ENCODE results near the gene SCYGR1. TPM values are rescaled to one million over a fixed set of nuclear protein-coding genes. Genes with fewer than 3 reads are reported as not detected.
"Not testable (repeated sequence)": the region's sequence is repeated elsewhere in the genome, so short reads cannot be mapped to it uniquely, and the experiment has no call there.

SCYGR1 gene, protein sequence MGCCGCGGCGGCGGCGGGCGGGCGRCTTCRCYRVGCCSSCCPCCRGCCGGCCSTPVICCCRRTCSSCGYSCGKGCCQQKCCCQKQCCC
- polyA plus RNA-seq, result not detected

DNA sequence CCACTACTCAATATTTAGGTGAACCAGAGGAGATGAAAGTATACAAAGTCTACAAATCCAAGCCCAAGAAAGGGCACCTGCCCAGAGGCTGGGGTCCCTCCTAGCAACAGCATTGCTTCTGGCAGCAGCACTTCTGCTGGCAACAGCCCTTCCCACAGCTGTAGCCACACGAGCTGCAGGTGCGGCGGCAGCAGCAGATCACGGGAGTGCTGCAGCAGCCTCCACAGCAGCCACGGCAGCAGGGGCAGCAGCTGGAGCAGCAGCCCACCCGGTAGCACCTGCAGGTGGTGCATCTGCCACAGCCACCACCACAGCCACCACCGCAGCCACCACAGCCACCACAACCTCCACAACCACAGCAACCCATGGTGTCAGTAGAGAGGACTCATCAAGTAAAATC is at the start of gene SCYGR1:
TSS of gene SCYGR1 (minus strand) at position 367 of the 400 bp plus-strand sequence. CDS start at position 367, 0 bp downstream.
- H3K27me3 Mint-ChIP-seq, H3K36me3 Mint-ChIP-seq, H3K9me3 Mint-ChIP-seq: not testable (repeated sequence)
- peaks cover 16 to 21% (median 19%) of the 10 kb centered on the region in 3 donors for H3K4me1 Mint-ChIP-seq
- peak within 1 kb of the TSS in 2 of 4 donors; percentile 24 to 66 for H3K4me3 Mint-ChIP-seq
- peak within 1 kb of the TSS; percentile 79 to 95 (median 84) for H3K27ac Mint-ChIP-seq

DNA sequence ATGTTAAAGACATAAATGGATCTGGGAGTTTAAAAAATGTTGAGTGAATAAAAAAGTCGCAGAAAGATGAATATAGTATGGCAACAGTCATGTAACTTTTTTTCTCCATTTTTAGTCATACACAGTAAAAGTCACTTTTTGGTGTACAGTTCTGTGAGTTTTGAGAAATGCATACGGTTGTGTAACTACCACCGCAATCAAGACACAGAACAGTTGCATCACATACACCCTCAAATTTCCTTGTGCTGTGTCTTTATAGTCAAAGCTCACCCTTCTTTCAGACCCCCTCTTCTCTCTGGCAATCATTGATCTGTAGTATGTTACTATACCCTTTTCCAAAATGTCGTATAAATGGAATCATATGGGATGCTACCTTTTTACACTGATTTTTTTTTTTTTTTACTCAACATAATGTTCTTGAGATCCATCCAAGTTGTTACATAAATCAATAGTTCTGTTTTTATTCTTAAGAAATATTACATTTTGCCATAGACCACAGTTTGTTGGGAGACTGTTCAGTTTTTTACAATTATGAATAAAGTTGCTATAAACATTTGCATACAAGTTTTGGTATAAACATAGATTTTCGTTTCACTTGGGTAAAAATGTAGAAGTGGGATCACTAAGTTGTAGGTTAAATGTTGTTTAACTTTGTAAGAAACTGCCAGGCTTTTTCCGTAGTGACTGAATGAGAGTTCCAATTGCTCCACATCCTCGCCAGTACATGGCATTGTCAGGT is 48.9 kb upstream of the SCYGR1 start:
- Mint-ChIP-seq H3K4me1 (no peaks in the 10 kb centered on the region), H3K9me3 (peaks cover 0 to 11% (median 10%) of the 10 kb centered on the region in 3 donors), H3K36me3 (peaks cover 5% of the 10 kb centered on the region), H3K4me3 (no peak overlapping the region), H3K27me3 (no peaks in the 10 kb centered on the region), H3K27ac (no peak overlapping the region)

DNA sequence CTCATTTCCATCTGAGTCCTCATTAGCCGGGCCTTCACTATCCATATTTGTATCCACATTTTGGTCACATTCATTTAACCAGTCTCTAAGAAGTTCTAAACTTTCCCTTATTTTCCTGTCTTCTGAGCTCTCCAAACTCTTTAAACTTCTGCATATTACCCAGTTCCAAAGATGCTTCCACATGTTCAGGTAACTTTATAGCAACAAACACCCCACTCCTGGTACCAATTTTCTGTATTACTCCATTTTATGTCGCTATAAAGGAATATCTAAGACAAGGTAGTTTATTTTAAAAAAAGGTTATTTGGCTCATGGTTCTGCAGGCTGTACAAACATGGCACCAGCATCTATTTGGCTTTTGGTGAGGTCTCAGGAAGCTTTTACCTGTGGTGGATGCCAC is 45.4 kb upstream of the SCYGR1 start:
- H3K4me3 Mint-ChIP-seq, result peak overlapping the region in 1 of 4 donors; percentile 57
- H3K36me3 Mint-ChIP-seq, result peaks cover 5% of the 10 kb centered on the region
- H3K4me1 Mint-ChIP-seq, result no peaks in the 10 kb centered on the region
- H3K27ac Mint-ChIP-seq, result no peak overlapping the region
- peaks cover 3% of the 10 kb centered on the region for H3K27me3 Mint-ChIP-seq
- peaks cover 0 to 11% (median 10%) of the 10 kb centered on the region in 3 donors for H3K9me3 Mint-ChIP-seq

DNA sequence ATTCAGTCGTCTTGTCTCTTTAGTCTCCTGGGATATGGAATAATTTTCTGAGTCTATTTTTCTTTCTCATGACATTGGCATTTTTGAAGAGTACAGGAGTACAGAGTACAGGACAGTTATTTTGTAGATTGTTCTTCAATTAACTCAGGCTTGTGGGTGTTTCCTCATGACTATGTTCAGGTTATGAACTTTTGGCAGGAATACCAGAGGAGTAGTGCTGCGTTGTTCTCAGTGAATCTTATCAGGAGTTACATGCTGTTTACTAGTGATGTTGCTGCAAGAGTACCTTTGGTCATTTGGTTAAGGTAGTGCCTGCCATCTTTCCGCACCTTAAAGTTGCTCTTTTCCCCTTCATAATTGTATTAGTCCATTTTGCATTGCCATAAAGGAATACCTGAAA is 42.9 kb upstream of the SCYGR1 start:
- Mint-ChIP-seq H3K4me1 (no peaks in the 10 kb centered on the region), H3K27ac (peak overlapping the region in 1 of 3 donors; percentile 39), H3K27me3 (peaks cover 3% of the 10 kb centered on the region), H3K4me3 (no peak overlapping the region), H3K36me3 (peaks cover 5% of the 10 kb centered on the region), H3K9me3 (peaks cover 0 to 11% (median 10%) of the 10 kb centered on the region in 3 donors)

DNA sequence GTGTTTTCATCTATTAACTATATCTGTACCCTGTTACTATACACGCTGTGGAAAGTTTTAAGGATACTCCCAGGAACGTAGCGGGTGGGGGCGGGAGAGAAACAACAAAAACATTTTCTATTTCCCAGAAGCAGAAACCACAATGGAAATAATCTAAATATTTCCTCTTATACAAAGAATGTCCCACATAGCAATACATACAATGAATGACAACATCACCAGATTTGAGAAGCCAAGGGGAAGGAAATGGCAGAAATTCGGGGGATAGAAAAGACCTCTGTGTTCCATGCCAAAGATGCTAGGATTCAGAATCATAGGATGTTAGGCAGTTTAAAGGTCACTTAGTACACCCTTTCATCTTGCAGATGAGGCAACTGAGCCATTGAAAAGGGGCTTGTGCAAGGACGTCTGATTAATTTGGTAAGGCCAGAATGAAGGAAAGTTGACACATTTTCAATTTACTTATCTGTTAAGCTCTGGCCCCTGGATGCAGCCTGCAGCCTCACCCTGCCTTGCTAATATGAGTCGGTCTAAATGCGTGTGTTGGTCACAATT is 41.1 kb upstream of the SCYGR1 start:
- peaks cover 0 to 11% (median 7%) of the 10 kb centered on the region in 3 donors for H3K9me3 Mint-ChIP-seq
- peaks cover 3% of the 10 kb centered on the region for H3K27me3 Mint-ChIP-seq
- H3K36me3 Mint-ChIP-seq, result peaks cover 5% of the 10 kb centered on the region
- no peaks in the 10 kb centered on the region for H3K4me1 Mint-ChIP-seq
- no peak overlapping the region for H3K27ac Mint-ChIP-seq
- no peak overlapping the region for H3K4me3 Mint-ChIP-seq

DNA sequence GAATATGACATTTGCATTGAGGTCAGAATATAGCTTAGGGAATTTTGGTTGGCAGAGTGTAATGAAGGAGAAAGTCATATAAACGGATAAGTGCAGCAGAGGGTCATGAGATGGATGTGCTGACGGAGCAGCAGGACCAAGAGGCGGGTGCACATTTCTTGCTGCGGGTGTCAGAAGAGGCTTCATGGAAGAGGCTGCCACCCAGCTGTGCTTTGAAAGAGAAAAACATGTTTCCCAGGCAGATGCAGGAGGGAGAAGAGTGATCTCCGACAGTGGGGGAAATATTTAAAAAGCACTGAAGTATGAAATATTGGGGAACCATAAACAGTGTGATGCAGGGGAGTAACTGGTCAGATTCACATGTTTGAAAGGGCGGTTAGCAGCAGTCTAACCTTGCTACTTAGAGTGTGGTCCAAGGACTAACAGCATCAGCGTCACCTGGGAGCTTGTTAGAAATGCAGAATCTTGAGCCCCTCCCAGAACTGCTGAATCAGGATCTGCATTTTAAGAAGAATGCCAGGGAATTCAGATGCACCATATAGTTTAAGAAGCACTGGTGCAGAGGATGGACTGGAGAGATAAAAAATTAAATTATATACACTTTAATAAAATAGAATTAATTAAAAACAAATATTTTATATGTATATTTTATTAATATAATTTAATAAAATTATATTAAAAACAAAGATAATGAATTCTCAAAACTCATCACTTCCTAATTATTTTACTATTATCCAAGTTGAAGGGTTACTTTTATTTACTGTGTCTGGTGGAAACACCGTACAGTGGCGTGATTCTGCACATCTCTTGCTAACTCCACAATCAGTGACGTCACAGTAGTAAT is 36.1 kb upstream of the SCYGR1 start:
- Mint-ChIP-seq H3K36me3 (no peaks in the 10 kb centered on the region), H3K27me3 (no peaks in the 10 kb centered on the region), H3K9me3 (no peaks in the 10 kb centered on the region), H3K4me1 (peaks cover 0 to 3% (median 0%) of the 10 kb centered on the region in 3 donors), H3K27ac (peak overlapping the region in 1 of 3 donors; percentile 31), H3K4me3 (no peak overlapping the region)

DNA sequence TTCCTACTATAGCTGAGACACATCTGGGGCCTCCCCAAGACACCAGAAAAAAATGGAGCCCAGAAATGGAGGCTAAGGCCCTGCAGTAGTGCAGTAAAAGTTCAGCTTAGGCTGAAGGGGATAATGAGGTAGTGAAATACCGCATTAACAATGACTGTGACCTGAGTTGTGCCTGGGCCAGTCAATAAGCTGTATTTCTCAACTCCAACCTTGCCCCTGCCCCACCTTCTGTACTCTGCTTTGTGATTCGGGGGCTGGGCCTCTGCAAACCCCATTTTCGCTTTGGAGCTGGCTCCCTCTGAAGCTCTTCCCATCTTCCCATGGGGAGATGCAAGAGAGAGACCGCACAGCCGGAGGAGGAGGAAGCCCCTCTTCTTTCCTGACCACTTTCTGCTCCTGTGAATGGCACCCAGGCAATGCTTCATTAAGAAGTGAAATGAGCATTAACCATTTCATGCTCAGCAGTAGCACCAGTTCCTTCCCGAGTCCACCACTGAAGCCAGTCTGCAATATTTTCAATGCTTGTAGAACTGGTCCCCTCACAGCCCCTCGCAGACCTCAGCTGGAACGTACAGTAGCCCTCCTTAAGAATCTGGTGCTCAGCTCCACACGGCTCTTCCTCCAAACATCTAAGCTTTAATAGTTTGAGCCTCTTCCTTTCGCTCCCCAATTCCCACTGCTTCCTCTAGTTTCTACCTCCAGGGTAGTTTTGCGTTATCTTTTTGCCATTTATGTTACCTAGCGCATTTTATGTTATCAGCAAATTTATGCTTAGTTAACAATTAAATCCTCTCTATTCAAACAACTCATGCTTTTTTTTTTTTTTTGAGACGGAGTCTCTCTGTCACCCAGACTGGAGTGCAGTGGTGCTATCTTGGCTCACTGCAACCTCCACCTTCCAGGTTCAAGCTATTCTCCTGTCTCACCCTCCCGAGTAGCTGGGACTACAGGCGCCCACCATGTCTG is 32.6 kb upstream of the SCYGR1 start:
- Mint-ChIP-seq H3K27ac (peak overlapping the region in 1 of 3 donors; percentile 50), H3K27me3 (no peaks in the 10 kb centered on the region), H3K36me3 (no peaks in the 10 kb centered on the region), H3K4me3 (peak overlapping the region in 1 of 4 donors; percentile 27), H3K9me3 (no peaks in the 10 kb centered on the region), H3K4me1 (peaks cover 6 to 8% (median 8%) of the 10 kb centered on the region in 3 donors)

DNA sequence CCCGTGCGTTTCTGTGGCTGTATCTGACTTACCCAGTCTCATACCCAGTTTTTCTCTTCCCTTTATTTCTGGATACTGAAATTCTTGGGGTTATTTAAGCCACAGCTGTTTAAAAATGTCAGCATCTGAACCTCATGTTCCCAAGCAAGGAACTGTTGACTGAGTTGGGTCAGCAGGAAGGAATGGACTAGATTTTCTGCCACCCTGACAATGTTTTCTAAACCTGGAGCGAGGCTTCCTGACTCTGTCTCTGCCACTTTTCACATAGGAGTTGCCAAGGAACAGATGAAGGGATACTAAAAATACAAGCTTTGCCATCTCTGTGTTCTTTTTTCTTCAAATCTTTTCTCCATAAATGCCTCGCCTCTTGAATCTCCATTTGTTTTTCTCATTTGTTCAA is 29.0 kb upstream of the SCYGR1 start:
- Mint-ChIP-seq H3K27me3 (no peaks in the 10 kb centered on the region), H3K4me1 (peaks cover 10 to 18% (median 17%) of the 10 kb centered on the region in 3 donors), H3K4me3 (no peak overlapping the region), H3K9me3 (no peaks in the 10 kb centered on the region), H3K36me3 (no peaks in the 10 kb centered on the region), H3K27ac (no peak overlapping the region)

DNA sequence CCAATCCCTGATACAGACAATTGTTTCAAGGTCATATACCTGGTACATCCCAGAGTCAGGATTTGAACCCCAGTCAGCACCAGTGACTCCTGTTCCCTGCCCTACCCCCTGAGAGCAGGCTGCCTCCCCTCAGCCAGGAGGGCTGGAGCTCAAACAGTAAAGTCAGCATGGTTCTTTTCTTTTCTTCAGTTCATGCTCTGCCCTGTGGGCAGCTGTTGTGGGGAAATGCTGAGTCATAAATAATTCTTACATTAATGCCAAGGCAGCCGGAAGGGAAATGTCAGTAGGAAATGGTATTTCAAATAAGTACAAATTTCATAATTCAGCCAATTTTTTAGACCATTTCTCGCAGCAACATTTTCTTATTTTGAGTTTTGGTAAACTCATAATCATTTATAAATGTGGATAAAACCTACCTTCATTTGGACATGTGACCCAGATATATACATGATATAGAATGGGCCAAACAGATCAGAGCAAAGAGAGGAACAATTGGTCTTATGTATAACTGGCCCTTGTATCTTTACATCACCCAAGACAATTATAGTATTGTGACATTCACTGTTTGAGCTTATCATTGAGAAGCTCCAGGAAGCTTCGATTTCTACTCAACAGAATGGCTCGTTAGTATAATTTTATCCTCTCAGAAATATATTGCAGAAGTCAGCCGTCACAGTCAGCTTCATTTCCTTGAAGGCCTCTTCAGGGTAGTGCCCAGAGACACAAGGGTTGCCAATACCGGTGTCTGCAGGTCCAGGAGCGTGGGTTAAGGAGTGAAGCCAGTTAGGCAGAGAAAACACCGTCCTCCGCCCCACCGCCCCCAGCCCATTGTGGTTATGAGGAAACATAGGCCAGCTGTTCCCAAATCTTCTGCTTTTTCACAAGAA is 28.0 kb upstream of the SCYGR1 start:
- Mint-ChIP-seq H3K4me3 (peak overlapping the region in 1 of 4 donors; percentile 56), H3K9me3 (no peaks in the 10 kb centered on the region), H3K27me3 (no peaks in the 10 kb centered on the region), H3K27ac (peak overlapping the region in 2 of 3 donors; percentile 64 to 76), H3K4me1 (peaks cover 19 to 28% (median 26%) of the 10 kb centered on the region in 3 donors), H3K36me3 (no peaks in the 10 kb centered on the region)

DNA sequence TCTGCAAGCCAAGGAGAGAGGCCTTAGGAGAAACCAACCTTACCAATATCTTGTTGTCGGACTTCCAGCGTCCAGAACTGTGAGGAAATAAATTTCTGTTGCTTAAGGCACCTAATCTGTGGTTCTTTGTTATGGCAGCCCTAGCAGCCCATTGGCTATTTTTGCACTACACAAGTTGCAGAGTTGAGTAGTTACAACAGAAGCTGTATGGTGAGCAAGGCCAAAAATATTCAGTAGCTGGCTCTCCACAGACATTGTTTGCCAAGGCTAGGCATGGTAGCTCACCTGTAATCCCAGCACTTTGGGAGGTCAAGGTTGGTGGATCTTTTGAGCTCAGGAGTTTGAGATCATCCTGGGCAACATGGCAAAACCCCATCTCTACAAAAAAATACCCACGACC is 27.1 kb upstream of the SCYGR1 start:
- H3K27ac Mint-ChIP-seq, result peak overlapping the region in 1 of 3 donors; percentile 76
- H3K27me3 Mint-ChIP-seq, result no peaks in the 10 kb centered on the region
- H3K4me1 Mint-ChIP-seq, result peaks cover 20 to 28% (median 27%) of the 10 kb centered on the region in 3 donors
- H3K4me3 Mint-ChIP-seq, result no peak overlapping the region
- H3K36me3 Mint-ChIP-seq, result no peaks in the 10 kb centered on the region
- H3K9me3 Mint-ChIP-seq, result no peaks in the 10 kb centered on the region

DNA sequence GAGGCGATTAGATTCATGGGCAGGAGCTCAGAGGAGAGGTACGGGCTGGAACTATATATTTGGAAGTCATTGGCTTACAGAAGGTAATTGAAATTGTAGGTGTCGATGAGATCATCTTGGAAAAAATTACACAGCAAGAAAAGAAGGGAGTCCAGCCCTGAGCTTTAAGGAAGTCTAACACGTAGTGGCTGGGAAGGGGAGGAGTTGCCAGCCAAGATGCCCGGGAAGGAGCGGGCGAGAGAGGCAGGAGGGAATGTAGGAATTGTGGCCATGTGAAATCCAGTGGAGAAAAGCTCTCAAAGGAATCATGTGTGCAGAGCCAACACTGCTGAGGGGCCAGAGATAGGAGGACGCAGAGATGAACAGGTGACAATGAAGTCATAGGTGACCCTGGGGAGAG is 25.6 kb upstream of the SCYGR1 start:
- H3K27me3 Mint-ChIP-seq, result no peaks in the 10 kb centered on the region
- no peaks in the 10 kb centered on the region for H3K9me3 Mint-ChIP-seq
- H3K4me1 Mint-ChIP-seq, result peaks cover 20 to 28% (median 27%) of the 10 kb centered on the region in 3 donors
- peak overlapping the region in 1 of 3 donors; percentile 0 for H3K27ac Mint-ChIP-seq
- no peak overlapping the region for H3K4me3 Mint-ChIP-seq
- H3K36me3 Mint-ChIP-seq, result no peaks in the 10 kb centered on the region

DNA sequence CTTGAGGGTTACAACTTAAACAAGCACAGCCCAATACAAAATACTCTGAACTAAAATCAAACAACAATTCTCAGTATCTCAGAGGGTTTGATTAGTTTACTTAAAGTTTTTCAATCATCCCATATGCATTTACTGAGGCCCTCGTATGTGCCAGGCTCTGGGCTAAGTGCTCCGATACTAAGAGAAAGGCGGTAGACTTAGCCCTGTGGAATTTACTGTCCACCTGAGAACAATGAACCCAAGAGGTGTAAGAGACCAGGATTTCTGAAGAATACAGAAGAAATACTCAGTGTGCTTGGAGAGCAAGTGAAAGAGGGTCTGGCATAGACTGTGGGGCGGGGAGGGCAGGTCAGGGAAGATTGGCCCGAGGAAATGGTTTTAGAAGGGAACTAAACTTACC is 25.1 kb upstream of the SCYGR1 start:
- H3K4me3 Mint-ChIP-seq, result no peak overlapping the region
- H3K36me3 Mint-ChIP-seq, result no peaks in the 10 kb centered on the region
- H3K27ac Mint-ChIP-seq, result peak overlapping the region in 1 of 3 donors; percentile 0
- H3K27me3 Mint-ChIP-seq, result no peaks in the 10 kb centered on the region
- H3K4me1 Mint-ChIP-seq, result peaks cover 20 to 28% (median 27%) of the 10 kb centered on the region in 3 donors
- H3K9me3 Mint-ChIP-seq, result no peaks in the 10 kb centered on the region

DNA sequence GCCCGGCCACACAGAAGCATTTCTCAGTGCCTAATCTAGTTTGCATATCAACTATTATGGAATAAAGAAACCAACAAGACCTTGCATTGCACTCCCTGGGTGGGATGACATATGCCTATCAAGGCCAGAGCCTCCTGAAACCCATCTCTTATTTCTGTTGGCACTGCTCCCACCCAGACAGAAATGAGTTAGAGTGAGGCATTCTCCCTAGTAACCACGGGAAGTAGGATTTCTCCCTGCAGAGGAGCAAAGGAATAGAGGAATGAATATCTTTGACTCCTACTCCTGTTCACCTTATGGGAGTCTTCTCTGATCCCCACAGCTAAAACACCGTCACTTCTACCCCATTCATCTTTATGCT is 24.2 kb upstream of the SCYGR1 start:
- Mint-ChIP-seq H3K36me3 (no peaks in the 10 kb centered on the region), H3K27me3 (no peaks in the 10 kb centered on the region), H3K9me3 (no peaks in the 10 kb centered on the region), H3K4me3 (peak overlapping the region in 2 of 4 donors; percentile 30 to 67), H3K27ac (peak overlapping the region in 1 of 3 donors; percentile 12), H3K4me1 (peaks cover 20 to 28% (median 27%) of the 10 kb centered on the region in 3 donors)

All from IgD-negative memory B cell (primary cell).